ENCODE results near the gene CEP250.

DNA sequence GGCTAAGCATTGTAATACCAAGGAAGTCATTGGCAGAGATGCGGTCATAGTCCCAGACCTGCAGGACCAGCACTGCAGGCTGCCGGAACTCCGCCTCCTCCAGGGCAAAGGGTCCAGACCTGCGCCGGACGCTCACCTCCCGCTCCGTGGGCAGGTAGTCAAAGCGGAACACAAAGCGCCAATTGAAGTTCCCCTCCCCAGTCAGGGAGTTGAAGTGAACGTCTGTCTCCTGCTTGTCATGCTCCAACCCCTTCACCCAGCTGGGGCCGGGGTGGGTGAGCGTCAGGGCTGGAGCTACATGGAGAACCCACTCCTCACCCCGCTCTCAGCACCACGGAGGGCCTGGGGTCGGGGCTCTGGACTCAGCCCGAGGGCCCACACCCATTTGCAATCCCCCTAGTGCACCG, 104.7 kb downstream of the CEP250 start:
- TF ChIP-seq, protein P1, sequence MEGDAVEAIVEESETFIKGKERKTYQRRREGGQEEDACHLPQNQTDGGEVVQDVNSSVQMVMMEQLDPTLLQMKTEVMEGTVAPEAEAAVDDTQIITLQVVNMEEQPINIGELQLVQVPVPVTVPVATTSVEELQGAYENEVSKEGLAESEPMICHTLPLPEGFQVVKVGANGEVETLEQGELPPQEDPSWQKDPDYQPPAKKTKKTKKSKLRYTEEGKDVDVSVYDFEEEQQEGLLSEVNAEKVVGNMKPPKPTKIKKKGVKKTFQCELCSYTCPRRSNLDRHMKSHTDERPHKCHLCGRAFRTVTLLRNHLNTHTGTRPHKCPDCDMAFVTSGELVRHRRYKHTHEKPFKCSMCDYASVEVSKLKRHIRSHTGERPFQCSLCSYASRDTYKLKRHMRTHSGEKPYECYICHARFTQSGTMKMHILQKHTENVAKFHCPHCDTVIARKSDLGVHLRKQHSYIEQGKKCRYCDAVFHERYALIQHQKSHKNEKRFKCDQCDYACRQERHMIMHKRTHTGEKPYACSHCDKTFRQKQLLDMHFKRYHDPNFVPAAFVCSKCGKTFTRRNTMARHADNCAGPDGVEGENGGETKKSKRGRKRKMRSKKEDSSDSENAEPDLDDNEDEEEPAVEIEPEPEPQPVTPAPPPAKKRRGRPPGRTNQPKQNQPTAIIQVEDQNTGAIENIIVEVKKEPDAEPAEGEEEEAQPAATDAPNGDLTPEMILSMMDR (IDR thresholded peaks at IDR 0.05; ENCODE audit: low read depth, low read length, poor library complexity, severe bottlenecking) = no peak
- TF ChIP-seq EZH2phosphoT487 (IDR thresholded peaks at IDR 0.05; ENCODE audit: borderline replicate concordance, low read length) = no peak

Measured in DOHH2 (cell line).